ENCODE measurements around the gene AVPR1B.

DNA sequence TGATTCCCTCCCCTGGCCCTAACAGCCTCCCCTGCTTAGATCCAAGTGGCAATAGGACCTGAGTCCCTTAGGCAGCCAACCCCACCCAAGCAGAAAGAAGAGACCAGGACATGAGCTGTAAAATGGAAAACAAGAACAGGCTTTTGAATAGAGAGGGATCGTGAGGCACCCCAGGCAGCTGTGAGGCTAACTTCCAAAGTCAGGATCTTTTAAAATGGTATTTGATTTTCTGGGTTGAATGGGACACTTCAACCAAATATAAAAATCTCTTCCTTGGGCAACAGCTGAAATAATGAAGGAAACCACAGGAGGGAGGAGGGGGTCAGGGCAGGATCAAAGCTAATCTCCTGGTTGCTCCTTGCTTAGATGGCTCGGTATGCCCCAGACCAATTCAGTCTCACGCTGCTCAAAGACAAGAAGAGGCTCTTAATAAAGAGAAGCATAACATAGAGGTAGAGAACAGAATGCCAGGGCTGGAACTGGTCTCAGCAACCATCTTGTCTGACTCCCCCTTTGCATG, 28.6 kb upstream of the AVPR1B start:
- TF ChIP-seq, protein P1, sequence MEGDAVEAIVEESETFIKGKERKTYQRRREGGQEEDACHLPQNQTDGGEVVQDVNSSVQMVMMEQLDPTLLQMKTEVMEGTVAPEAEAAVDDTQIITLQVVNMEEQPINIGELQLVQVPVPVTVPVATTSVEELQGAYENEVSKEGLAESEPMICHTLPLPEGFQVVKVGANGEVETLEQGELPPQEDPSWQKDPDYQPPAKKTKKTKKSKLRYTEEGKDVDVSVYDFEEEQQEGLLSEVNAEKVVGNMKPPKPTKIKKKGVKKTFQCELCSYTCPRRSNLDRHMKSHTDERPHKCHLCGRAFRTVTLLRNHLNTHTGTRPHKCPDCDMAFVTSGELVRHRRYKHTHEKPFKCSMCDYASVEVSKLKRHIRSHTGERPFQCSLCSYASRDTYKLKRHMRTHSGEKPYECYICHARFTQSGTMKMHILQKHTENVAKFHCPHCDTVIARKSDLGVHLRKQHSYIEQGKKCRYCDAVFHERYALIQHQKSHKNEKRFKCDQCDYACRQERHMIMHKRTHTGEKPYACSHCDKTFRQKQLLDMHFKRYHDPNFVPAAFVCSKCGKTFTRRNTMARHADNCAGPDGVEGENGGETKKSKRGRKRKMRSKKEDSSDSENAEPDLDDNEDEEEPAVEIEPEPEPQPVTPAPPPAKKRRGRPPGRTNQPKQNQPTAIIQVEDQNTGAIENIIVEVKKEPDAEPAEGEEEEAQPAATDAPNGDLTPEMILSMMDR (conservative IDR thresholded peaks at IDR 0.05; ENCODE audit: low read length), result no peak
- no peak for TF ChIP-seq EZH2phosphoT487 (IDR thresholded peaks at IDR 0.05; ENCODE audit: borderline replicate concordance, low read depth, low read length)

Data from OCI-LY7 (cell line).